Nephron (organoid): ENCODE results near the gene MKI67.

Experiments used
- H3K27ac Mint-ChIP-seq, 3 experiments: 2 replicates each; pipeline ENCODE4 v1.8.0; 2020; ENCODE audit warnings: mixed read lengths in 3 of 3, mild to moderate bottlenecking in 2 of 3, moderate library complexity in 1 of 3
- H3K27me3 Mint-ChIP-seq: 2 replicates; pipeline ENCODE4 v1.8.0; 2021; ENCODE audit warnings: low read depth, mild to moderate bottlenecking, moderate library complexity, mixed read lengths
- H3K36me3 Mint-ChIP-seq: 2 replicates; pipeline ENCODE4 v1.8.0; 2020; ENCODE audit warnings: low read depth, mixed read lengths
- H3K4me1 Mint-ChIP-seq: 2 replicates; pipeline ENCODE4 v1.8.0; 2020; ENCODE audit warnings: mixed read lengths
- H3K4me3 Mint-ChIP-seq, 3 experiments: 2 replicates each; pipeline ENCODE4 v1.8.0; 2020; ENCODE audit warnings: mild to moderate bottlenecking in 3 of 3, mixed read lengths in 3 of 3, moderate library complexity in 2 of 3
- H3K9me3 Mint-ChIP-seq: 2 replicates; pipeline ENCODE4 v1.8.0; 2020; ENCODE audit warnings: mixed read lengths
- CTCF ChIP-seq, 3 experiments: fragments of 200-600 bp; sonication (generic); IDR thresholded peaks; one replicate each; pipeline ENCODE4 v1.5.0; 2021; ENCODE audit warnings: antibody characterized with exemption in 3 of 3; ENCODE audit not compliant: unreplicated experiment in 3 of 3

Gene MKI67

GRCh38 chr10:128125416-128125943 lies 743 bp downstream of the MKI67 start:
- Mint-ChIP-seq H3K36me3 (peaks cover 30% of the 10 kb centered on the region), H3K4me1 (peaks cover 29% of the 10 kb centered on the region), H3K4me3 (peak overlapping the region; percentile 95), H3K27ac (peak overlapping the region in 1 of 3 experiments; percentile 41), H3K27me3 (peaks cover 10% of the 10 kb centered on the region), H3K9me3 (no peaks in the 10 kb centered on the region)
- TF ChIP-seq CTCF (IDR thresholded peaks at IDR 0.05; ENCODE audit: unreplicated experiment in 3 of 3): no peak

GRCh38 chr10:128124813-128125403 lies 1.3 kb downstream of the MKI67 start:
- H3K4me1 Mint-ChIP-seq: peaks cover 29% of the 10 kb centered on the region
- TF ChIP-seq CTCF (IDR thresholded peaks at IDR 0.05; ENCODE audit: unreplicated experiment in 3 of 3): no peak
- H3K9me3 Mint-ChIP-seq: no peaks in the 10 kb centered on the region
- H3K36me3 Mint-ChIP-seq: peaks cover 32% of the 10 kb centered on the region
- H3K4me3 Mint-ChIP-seq: peak overlapping the region; percentile 95
- no peak overlapping the region for H3K27ac Mint-ChIP-seq
- peaks cover 10% of the 10 kb centered on the region for H3K27me3 Mint-ChIP-seq

- peak overlapping the region; percentile 95 for H3K4me3 Mint-ChIP-seq
- H3K9me3 Mint-ChIP-seq: no peaks in the 10 kb centered on the region
- TF ChIP-seq CTCF (IDR thresholded peaks at IDR 0.05; ENCODE audit: unreplicated experiment in 3 of 3): no peak
- H3K27ac Mint-ChIP-seq: no peak overlapping the region
- peaks cover 10% of the 10 kb centered on the region for H3K27me3 Mint-ChIP-seq
- H3K36me3 Mint-ChIP-seq: peaks cover 38% of the 10 kb centered on the region
- H3K4me1 Mint-ChIP-seq: peaks cover 29% of the 10 kb centered on the region
Observed at GRCh38 chr10:128123846-128124245, 2.4 kb downstream of the MKI67 start.

- H3K27me3 Mint-ChIP-seq: peaks cover 10% of the 10 kb centered on the region
- H3K4me1 Mint-ChIP-seq: peaks cover 29% of the 10 kb centered on the region
- TF ChIP-seq CTCF (IDR thresholded peaks at IDR 0.05; ENCODE audit: unreplicated experiment in 3 of 3): no peak
- peak overlapping the region in 1 of 3 experiments; percentile 19 for H3K4me3 Mint-ChIP-seq
- H3K9me3 Mint-ChIP-seq: no peaks in the 10 kb centered on the region
- peaks cover 43% of the 10 kb centered on the region for H3K36me3 Mint-ChIP-seq
- no peak overlapping the region for H3K27ac Mint-ChIP-seq
Observed at GRCh38 chr10:128122931-128123330, 3.3 kb downstream of the MKI67 start.

- Mint-ChIP-seq H3K36me3 (peaks cover 46% of the 10 kb centered on the region), H3K4me3 (no peak overlapping the region), H3K4me1 (peaks cover 24% of the 10 kb centered on the region), H3K27me3 (peaks cover 5% of the 10 kb centered on the region), H3K9me3 (no peaks in the 10 kb centered on the region), H3K27ac (no peak overlapping the region)
- no peak for TF ChIP-seq CTCF (IDR thresholded peaks at IDR 0.05; ENCODE audit: unreplicated experiment in 3 of 3)
Observed at GRCh38 chr10:128121750-128122412, 4.3 kb downstream of the MKI67 start.
